Measurements from ENCODE around the gene TARS2.

TARS2 gene

GRCh38 chr1:150486966-150487762 lies at the start of gene TARS2:
TSS of gene TARS2 (plus strand) at chr1:150487419. CDS start at chr1:150487451, 32 bp downstream.
- TF ChIP-seq CTCF (IDR thresholded peaks at IDR 0.05; ENCODE audit: control insufficient read depth, insufficient read depth, low read depth, low read length, missing control alignments): peak; percentile 16
- DNase-seq (ENCODE audit: low read depth): peak; percentile 97
- H3K4me3 ChIP-seq (ENCODE audit: control insufficient read depth, low read depth, low read length): peak within 1 kb of the TSS; percentile 83

- H3K4me3 ChIP-seq (ENCODE audit: control insufficient read depth, low read depth, low read length): no peak overlapping the region
- no peak for DNase-seq (ENCODE audit: low read depth)
- TF ChIP-seq CTCF (IDR thresholded peaks at IDR 0.05; ENCODE audit: control insufficient read depth, insufficient read depth, low read depth, low read length, missing control alignments): no peak
These were observed 46.1 kb upstream of the TARS2 start for GRCh38 chr1:150441121-150441520.

- no peak for TF ChIP-seq CTCF (IDR thresholded peaks at IDR 0.05; ENCODE audit: control insufficient read depth, insufficient read depth, low read depth, low read length, missing control alignments)
- no peak overlapping the region for H3K4me3 ChIP-seq (ENCODE audit: control insufficient read depth, low read depth, low read length)
- no peak for DNase-seq (ENCODE audit: low read depth)
These were observed 43.0 kb upstream of the TARS2 start for GRCh38 chr1:150444232-150444631.

GRCh38 chr1:150456146-150456647 lies 31.0 kb upstream of the TARS2 start:
- no peak for TF ChIP-seq CTCF (IDR thresholded peaks at IDR 0.05; ENCODE audit: control insufficient read depth, insufficient read depth, low read depth, low read length, missing control alignments)
- H3K4me3 ChIP-seq (ENCODE audit: control insufficient read depth, low read depth, low read length): no peak overlapping the region
- no peak for DNase-seq (ENCODE audit: low read depth)

GRCh38 chr1:150464422-150464826 lies 22.8 kb upstream of the TARS2 start:
- no peak for DNase-seq (ENCODE audit: low read depth)
- TF ChIP-seq CTCF (IDR thresholded peaks at IDR 0.05; ENCODE audit: control insufficient read depth, insufficient read depth, low read depth, low read length, missing control alignments): peak; percentile 76
- no peak overlapping the region for H3K4me3 ChIP-seq (ENCODE audit: control insufficient read depth, low read depth, low read length)

GRCh38 chr1:150466964-150467363 lies 20.3 kb upstream of the TARS2 start:
- no peak for TF ChIP-seq CTCF (IDR thresholded peaks at IDR 0.05; ENCODE audit: control insufficient read depth, insufficient read depth, low read depth, low read length, missing control alignments)
- no peak for DNase-seq (ENCODE audit: low read depth)
- H3K4me3 ChIP-seq (ENCODE audit: control insufficient read depth, low read depth, low read length): no peak overlapping the region
